HS-5 (cell line): Measurements from ENCODE around the gene FOXE3.

Source experiments
- DNase-seq: peaks from one replicate; pipeline ENCODE4 v3.0.0-alpha.2; 2012; ENCODE audit warnings: low read depth

The FOXE3 gene

DNA sequence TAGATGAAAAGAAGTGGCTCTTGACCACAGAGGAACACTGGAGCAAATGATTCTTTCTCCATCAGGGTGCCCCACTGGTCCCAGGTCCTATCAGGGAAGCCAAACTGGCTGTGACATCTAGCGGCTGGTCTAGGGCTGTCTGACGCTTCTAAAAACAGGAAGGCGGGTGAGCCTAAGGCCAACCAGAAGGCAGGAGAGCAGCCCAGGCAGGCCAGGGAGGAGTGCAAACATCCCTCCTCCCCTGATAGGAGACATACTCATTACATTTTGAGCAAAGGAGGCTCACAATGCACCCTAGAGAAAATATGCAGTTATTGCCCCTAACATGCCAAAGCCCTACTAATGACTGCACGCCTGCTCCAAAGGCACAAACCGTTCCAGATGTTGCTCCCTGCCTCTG, 10.4 kb upstream of the FOXE3 start:
- DNase-seq, result no peak

- no peak for DNase-seq
These were observed 9.1 kb upstream of the FOXE3 start for GRCh38 chr1:47406966-47407365.

- no peak for DNase-seq
These were observed 8.6 kb upstream of the FOXE3 start for GRCh38 chr1:47407481-47407880.

DNA sequence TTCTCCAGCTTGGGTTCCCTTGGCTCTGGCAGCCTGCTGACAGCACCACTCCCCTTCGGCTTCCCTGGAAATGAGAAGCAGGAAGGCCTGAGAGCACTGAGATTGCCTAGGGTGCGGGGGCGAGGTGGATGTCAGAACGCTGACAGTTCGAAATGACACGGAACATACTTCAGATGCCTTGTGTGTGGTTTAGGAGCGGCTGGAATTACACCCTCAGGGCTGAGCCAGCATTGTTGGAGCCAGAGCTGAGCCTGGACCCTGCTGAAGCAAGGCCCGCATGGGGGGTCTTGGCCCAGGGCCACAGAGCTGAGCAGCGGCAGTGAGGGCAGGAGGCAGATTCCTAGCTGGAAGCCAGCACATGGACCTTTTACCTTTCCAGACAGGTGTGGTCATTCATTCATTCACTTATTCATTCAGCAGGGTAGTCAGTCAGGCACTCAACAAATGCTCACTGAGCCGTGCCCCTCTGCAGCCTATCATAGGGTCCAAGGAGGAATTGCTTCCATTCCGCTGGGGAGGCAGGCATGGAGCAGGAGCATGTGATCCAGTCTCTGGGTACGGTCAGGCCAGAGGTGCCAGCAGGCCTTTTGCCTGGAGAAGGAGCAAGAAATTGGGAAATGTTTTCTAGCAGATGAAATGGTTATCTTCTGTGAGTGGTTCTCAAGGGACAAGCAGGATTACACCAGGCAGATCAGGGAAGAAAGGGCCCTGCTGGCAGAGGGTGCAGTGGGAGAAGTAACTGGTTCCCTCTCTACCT, 6.6 kb upstream of the FOXE3 start:
- no peak for DNase-seq

- no peak for DNase-seq
These were observed 6.0 kb upstream of the FOXE3 start for GRCh38 chr1:47410068-47410455.

DNA sequence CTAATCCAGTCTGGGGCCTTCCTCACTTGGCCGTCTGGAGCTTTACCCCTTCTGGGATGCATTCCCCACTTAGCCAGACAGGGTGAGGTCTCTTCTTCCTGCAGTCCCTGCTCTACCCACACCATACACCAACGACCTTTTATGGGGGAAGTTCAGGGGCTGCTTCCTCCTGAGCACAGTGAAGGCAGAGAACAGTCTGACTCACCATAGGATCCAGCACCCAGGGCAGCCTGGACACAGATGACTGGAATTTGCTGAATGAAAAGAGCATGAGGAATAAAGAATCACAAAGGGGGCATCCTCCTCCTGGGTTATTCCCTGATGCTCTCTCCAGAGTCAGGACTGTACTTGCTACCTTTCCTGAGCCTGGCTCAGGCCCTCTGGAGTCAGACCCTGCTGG, 4.6 kb upstream of the FOXE3 start:
- no peak for DNase-seq

- DNase-seq, result no peak
These were observed 3.6 kb upstream of the FOXE3 start for GRCh38 chr1:47412437-47412836.

GRCh38 chr1:47416319-47417169, 459 bp downstream of the FOXE3 start:
- no peak for DNase-seq

DNA sequence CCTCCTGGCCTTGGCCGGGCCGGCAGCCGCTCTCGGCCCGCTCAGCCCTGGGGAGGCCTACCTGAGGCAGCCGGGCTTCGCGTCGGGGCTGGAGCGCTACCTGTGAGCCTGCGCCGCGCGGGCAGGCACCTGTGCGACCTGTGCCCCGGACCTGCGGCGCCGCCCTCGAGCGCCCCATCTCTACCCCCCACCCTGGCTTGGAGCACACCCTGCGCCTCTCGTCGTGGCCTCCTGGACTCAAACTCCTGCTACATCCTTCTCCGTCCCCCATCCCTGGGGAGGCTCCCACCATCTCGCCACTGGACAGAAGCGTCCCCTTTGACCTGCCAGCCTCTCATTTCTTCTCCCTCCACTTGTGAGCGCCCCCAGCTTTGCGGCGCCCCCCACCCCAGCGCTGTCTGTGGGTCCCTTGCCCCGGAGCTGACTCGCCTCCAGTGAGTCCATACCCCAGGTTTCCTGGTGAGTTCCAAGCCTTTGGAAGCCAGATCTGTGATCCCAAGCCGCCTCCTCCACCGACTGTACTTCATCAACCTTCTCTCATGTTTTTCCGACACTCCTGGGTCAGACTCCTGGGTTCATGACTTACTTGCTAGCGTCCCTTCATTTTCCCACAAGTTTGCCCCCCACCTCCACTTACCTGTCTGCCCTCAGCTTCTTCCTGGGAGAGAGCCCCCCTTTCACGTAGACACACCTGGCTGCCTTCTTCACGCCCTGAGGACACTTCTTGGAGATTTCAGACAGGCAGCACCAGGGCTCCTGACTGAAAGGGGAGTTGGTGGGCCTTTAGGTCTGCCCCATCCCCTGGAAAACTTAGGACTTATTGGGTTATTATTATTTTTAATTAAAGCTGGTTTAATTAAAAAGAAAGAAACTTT, 1.3 kb downstream of the FOXE3 start:
- no peak for DNase-seq

DNA sequence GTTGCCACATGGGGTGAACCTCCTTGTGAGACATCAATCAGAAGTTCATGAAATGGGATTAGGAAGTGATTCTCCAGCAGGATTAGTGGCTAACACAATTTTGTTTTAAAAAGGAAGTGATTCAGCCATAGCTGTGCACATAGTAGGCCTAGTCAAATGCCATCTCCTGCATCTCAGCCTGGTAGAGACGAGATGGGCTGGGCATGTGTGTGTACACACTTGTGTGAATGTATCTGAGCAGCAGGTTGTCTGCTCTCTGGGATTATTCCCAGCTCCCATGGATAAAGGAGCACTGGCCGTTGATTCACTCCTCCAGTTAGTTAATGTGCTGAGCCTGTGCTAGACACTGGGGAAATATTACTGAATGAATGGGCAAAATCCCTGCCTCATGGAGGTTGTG, 2.0 kb downstream of the FOXE3 start:
- no peak for DNase-seq

GRCh38 chr1:47418681-47419325, 2.7 kb downstream of the FOXE3 start:
- no peak for DNase-seq

- DNase-seq, result no peak
These were observed 4.5 kb downstream of the FOXE3 start for GRCh38 chr1:47420547-47420946.

- no peak for DNase-seq
These were observed 7.8 kb downstream of the FOXE3 start for GRCh38 chr1:47423872-47424271.

DNA sequence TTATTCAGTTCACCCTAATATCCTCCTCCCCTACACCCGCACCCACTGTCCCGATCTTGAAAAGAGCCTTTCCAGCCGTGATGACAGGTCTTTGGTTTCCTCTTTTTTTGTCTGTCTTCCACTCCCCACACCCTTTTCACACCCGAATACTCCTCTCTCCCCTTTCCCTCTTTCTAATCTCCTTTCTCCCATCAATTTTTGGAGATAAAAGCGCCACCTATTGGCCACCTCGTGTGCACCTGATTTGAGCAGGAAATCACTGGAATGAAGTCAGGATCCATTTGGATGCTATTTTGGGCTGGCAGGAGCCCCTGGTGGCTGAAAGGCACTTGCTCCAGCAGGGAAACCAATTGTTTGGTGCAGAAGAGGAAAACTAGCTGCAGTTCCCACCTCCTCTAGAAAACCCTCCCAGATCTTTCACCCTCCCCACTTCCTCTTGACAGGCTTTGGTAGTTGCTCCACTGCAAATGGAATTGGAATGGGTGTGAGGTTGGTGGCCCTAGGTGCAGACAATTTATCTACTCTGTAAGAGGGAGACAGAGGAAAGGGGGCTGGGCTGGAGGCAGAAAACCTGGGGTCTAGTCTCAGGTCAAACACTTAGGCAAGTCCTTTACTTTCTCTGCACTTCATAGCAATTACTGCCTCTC, 8.4 kb downstream of the FOXE3 start:
- peak; percentile 28 for DNase-seq

DNA sequence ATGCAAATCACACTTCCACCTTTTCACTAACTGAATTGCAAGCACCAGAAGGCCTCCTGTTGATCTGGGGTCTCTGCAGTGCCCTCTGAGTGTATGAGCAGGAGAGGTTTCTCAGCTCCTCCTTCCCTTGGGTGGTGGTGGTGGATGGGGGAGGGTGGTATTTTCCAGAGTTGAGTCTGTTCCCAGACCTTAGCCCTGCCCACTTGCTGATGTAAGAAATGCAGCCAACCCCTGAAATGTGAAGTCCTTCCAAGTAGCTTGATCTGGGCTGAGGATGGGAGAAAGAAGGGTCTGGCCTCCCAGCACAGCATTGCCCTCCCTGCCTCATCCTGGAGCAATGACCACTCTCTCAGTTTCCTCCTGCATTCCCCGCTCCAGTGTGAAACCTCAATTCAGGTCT, 15.4 kb downstream of the FOXE3 start:
- no peak for DNase-seq

GRCh38 chr1:47432071-47433036, 16.3 kb downstream of the FOXE3 start:
- DNase-seq, result no peak

DNA sequence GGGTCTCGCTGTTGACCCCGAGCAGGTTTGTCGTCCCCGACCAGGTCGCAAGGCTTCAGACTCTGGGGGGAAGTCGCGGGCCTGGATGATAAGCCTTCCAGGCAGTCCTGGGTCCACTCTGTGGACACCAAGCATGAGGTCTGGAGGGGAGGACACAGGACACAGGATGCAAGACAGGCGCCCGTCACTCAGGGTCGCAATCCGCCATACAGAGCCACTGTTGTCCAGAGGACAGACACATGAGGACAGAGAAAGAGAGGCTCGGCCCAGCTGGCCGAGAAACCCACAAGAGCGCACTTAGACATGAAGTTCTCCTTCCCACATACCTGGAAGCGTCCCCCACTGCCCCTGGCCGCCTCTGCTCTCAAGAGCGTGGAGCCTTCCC, 16.9 kb downstream of the FOXE3 start:
- DNase-seq, result no peak

- no peak for DNase-seq
These were observed 17.5 kb downstream of the FOXE3 start for GRCh38 chr1:47433477-47434050.

DNA sequence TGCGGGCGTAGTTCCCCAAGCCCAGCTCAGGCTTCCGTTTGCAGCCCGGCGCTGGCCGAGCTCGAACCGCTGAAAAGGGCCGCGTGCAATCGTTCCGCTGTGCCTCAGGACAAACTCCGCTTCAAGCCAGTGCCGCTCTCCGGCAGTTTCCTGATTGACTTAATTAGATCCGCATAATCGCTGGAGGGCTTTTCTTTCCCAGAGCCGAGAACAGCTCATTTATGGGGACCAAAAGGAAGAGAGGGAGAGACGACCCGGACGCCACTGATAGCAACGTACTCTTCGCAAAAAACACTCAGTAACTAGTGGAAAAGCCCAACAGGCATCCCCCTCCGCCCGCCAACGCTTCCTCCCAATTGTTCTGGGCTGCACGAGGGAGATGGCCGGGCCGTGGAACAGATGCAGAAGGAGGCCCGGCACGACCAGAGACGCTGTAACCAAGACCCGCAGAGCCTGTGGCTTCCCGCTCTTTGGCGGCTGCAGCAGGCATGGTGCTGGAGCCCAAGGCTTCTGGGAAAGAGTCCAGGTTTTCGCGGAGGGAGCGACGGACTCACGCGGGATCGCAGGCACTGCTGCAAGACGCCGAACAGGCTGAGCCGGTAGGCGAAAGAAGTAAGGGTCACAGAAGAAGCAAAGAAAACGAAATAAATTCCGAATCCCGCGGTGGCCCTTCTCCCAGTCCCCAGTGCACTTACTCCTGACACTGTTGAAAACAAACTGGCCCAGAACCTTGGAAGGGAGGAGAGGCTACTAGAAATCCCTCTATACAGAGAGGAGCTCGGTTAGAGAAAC, 18.2 kb downstream of the FOXE3 start:
- DNase-seq, result no peak
